B cell (primary cell): ENCODE results near the gene C17orf100. TPM values are rescaled to one million over a fixed set of nuclear protein-coding genes. Genes with fewer than 3 reads are reported as not detected.

Experiments
- ATAC-seq: fragments of 200-7000 bp; cut with Tn5 transposase; one replicate; pipeline ENCODE4 v1.10.0; 2021; ENCODE audit warnings: low read depth, mild to moderate bottlenecking, moderate number of reproducible peaks, moderate library complexity
- CTCF ChIA-PET: fragments of 350-600 bp; sonication (Branson Sonifier 250); formaldehyde crosslinking; loops from one replicate; lab custom pipeline; 2021; ENCODE audit warnings: antibody characterized with exemption, inconsistent platforms; lab: Charles Lee
- POLR2A ChIA-PET: fragments of 350-600 bp; sonication (Branson Sonifier 250); formaldehyde crosslinking; loops from one replicate; lab custom pipeline; 2021; ENCODE audit warnings: antibody characterized with exemption; lab: Charles Lee
- DNase-seq: peaks from one replicate; pipeline ENCODE4 v3.0.0; 2013
- H2AFZ ChIP-seq: 2 replicates; pipeline ENCODE4 v1.6.1; 2012; ENCODE audit warnings: mild to moderate bottlenecking, low read depth, low read length; ENCODE audit not compliant: insufficient read depth, poor library complexity, severe bottlenecking
- H3K27ac ChIP-seq, 2 donors: 1 replicate in 1 of 2; 2 replicates in 1 of 2; pipeline ENCODE4 v1.5.1; 2012 to 2013; ENCODE audit warnings: low read length in 2 of 2, mild to moderate bottlenecking in 2 of 2, moderate library complexity in 1 of 2
- H3K27me3 ChIP-seq, 4 experiments: fragments of 200-600 bp in 1 of 4; sonication (generic) in 1 of 4; replicated peaks in 1 of 4; 1 replicate in 2 of 4; 2 replicates in 2 of 4; pipeline versions ENCODE4 v1.6.1 to v1.7.0; 2013 to 2016; ENCODE audit warnings: low read length in 3 of 4, mild to moderate bottlenecking in 2 of 4, mixed read lengths in 1 of 4, moderate library complexity in 1 of 4; ENCODE audit not compliant: insufficient read depth in 4 of 4, control insufficient read depth in 3 of 4; ENCODE audit errors: control extremely low read depth in 1 of 4
- H3K36me3 ChIP-seq, 2 experiments: replicated peaks in 1 of 2; 1 replicate in 1 of 2; 2 replicates in 1 of 2; pipeline versions ENCODE4 v1.6.1 to v1.7.1; 2013; ENCODE audit warnings: low read length in 1 of 2; ENCODE audit not compliant: insufficient read depth in 2 of 2, control insufficient read depth in 1 of 2; ENCODE audit errors: control extremely low read depth in 1 of 2, extremely low read depth in 1 of 2
- H3K4me1 ChIP-seq, 2 donors: fragments of 200-600 bp in 1 of 2; sonication (generic) in 1 of 2; 1 replicate in 1 of 2; 2 replicates in 1 of 2; pipeline versions ENCODE4 v1.5.1 to v1.6.1; 2013 to 2017; ENCODE audit warnings: low read length in 2 of 2; ENCODE audit not compliant: control insufficient read depth in 2 of 2, insufficient read depth in 2 of 2
- H3K4me2 ChIP-seq: replicated peaks from 2 replicates; pipeline ENCODE3; 2012; ENCODE audit warnings: mild to moderate bottlenecking, low read depth, low read length; ENCODE audit not compliant: poor library complexity, severe bottlenecking
- H3K4me3 ChIP-seq, 5 experiments: fragments of 200-600 bp in 1 of 5; sonication (generic) in 1 of 5; 1 replicate in 3 of 5; 2 replicates in 2 of 5; pipeline versions ENCODE4 v1.5.1 to v1.7.0; 2011 to 2016; ENCODE audit warnings: low read length in 4 of 5, mild to moderate bottlenecking in 4 of 5, low read depth in 2 of 5, control low read depth in 1 of 5, moderate library complexity in 1 of 5; ENCODE audit not compliant: insufficient read depth in 1 of 5; ENCODE audit errors: control extremely low read depth in 1 of 5, extremely low read depth in 1 of 5
- H3K79me2 ChIP-seq: fragments of 200-600 bp; sonication (generic); one replicate; pipeline ENCODE4 v1.6.0; 2016; ENCODE audit warnings: low read length; ENCODE audit not compliant: control insufficient read depth, insufficient read depth
- H3K9ac ChIP-seq: fragments of 200-600 bp; sonication (generic); 2 replicates; pipeline ENCODE4 v1.6.1; 2017; ENCODE audit warnings: mild to moderate bottlenecking, low read length, moderate library complexity
- H3K9me3 ChIP-seq, 3 donors: one replicate each; pipeline versions ENCODE4 v1.6.1 to v1.7.1; 2013; ENCODE audit warnings: low read length in 2 of 3; ENCODE audit not compliant: control insufficient read depth in 2 of 3, insufficient read depth in 1 of 3; ENCODE audit errors: control extremely low read depth in 1 of 3
- H4K20me1 ChIP-seq: 2 replicates; pipeline ENCODE4 v1.6.0; 2012; ENCODE audit warnings: mild to moderate bottlenecking, low read length; ENCODE audit not compliant: insufficient read depth, control insufficient read depth, poor library complexity, severe bottlenecking
- H3K27ac Mint-ChIP-seq: one replicate; pipeline ENCODE4 v1.8.0; 2021; ENCODE audit warnings: mixed read lengths
- H3K27me3 Mint-ChIP-seq: one replicate; pipeline ENCODE4 v1.8.0; 2021; ENCODE audit warnings: mixed read lengths
- H3K4me1 Mint-ChIP-seq: one replicate; pipeline ENCODE4 v1.8.0; 2021; ENCODE audit warnings: mixed read lengths
- H3K4me3 Mint-ChIP-seq: one replicate; pipeline ENCODE4 v1.8.0; 2021; ENCODE audit warnings: mixed read lengths
- H3K9me3 Mint-ChIP-seq: one replicate; pipeline ENCODE4 v1.8.0; 2022; ENCODE audit warnings: mixed read lengths; ENCODE audit not compliant: insufficient read depth
- EZH2 ChIP-seq: IDR thresholded peaks from 2 replicates; pipeline ENCODE4 v1.6.1; 2012; ENCODE audit warnings: borderline replicate concordance, low read depth, mild to moderate bottlenecking, moderate library complexity, low read length; ENCODE audit not compliant: insufficient read depth, poor library complexity, severe bottlenecking
- WGBS: methylation state at CpG from one replicate; pipeline ENCODE4 v1.1.5; 2013; ENCODE audit warnings: missing lambda C conversion rate; ENCODE audit not compliant: insufficient coverage; 5-methylcytosine and 5-hydroxymethylcytosine counted together
- intact Hi-C: fragments of 100-400 bp; cut with micrococcal nuclease; formaldehyde crosslinking; loops from one replicate; pipeline ENCODE4 v1.10.0; 2022
- polyA plus RNA-seq: library from polyadenylated mRNA; depleted of rRNA; stranded (reverse); fragments of >200 nt; gene quantifications from 2 replicates; pipeline ENCODE4 v1.2.3, GENCODE V29; 2012
- total RNA-seq, 2 donors: library from RNA; stranded (reverse); fragments of 120-200 nt in 1 of 2; gene quantifications; 1 replicate in 1 of 2; 2 replicates in 1 of 2; pipeline versions ENCODE4 v1.2.3 to v1.2.4, GENCODE V29; 2013 to 2022
- TF ChIP-seq, protein P1 (sequence below): fragments of 200-600 bp; IDR thresholded peaks from one replicate; pipeline ENCODE4 v1.8.0; 2022; ENCODE audit warnings: antibody characterized with exemption, mild to moderate bottlenecking

The C17orf100 gene
- total and polyA plus RNA-seq, 2 donors (not counting 1 experiment from before 2014, with no cell fraction given), result 3.7 to 11.6 TPM

DNA sequence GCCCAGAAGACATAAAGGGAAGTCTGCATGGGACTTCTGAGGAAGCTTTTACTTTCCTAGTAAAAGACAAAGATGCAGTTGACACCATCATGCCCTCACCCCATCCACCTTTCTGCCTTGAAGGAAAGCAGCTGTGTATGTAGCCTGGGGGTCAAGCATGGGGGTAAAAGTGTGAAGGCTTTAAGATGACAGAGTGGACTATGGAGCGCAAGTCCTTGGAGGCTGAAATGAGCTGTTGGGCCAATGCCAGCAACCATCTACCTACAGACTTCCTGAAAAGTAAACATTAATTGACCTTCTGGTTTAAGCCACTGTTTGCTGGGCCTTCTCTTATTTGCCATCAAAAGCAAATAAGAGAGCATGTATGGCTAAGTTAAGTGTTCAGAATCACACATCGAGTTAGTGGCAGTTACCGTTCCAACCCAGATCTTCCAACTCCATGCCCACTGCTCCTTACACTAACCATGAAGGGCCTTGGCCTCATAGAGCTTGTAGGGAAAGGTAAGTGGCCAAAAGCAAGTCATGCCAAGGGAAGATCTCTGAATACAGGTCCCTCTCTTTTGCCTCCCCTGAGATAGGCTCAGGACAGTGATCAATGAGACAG lies 31.6 kb downstream of the C17orf100 start:
- no peak overlapping the region for H2AFZ ChIP-seq
- no peak overlapping the region for H3K27ac ChIP-seq
- intact Hi-C loops, result no loop called here
- H4K20me1 ChIP-seq, result no peaks in the 10 kb centered on the region
- no peak overlapping the region for H3K4me3 ChIP-seq
- no peaks in the 10 kb centered on the region for H3K4me1 Mint-ChIP-seq
- no peaks in the 10 kb centered on the region for H3K36me3 ChIP-seq
- TF ChIP-seq, protein P1, sequence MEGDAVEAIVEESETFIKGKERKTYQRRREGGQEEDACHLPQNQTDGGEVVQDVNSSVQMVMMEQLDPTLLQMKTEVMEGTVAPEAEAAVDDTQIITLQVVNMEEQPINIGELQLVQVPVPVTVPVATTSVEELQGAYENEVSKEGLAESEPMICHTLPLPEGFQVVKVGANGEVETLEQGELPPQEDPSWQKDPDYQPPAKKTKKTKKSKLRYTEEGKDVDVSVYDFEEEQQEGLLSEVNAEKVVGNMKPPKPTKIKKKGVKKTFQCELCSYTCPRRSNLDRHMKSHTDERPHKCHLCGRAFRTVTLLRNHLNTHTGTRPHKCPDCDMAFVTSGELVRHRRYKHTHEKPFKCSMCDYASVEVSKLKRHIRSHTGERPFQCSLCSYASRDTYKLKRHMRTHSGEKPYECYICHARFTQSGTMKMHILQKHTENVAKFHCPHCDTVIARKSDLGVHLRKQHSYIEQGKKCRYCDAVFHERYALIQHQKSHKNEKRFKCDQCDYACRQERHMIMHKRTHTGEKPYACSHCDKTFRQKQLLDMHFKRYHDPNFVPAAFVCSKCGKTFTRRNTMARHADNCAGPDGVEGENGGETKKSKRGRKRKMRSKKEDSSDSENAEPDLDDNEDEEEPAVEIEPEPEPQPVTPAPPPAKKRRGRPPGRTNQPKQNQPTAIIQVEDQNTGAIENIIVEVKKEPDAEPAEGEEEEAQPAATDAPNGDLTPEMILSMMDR, result no peak
- no peak for TF ChIP-seq EZH2
- no peak overlapping the region for H3K9ac ChIP-seq
- WGBS, result no CpG with 5 or more reads among the region's 3 CpGs
- CTCF ChIA-PET, result no interaction called here
- H3K9me3 ChIP-seq, result no peaks in the 10 kb centered on the region
- no peaks in the 10 kb centered on the region for H3K9me3 Mint-ChIP-seq
- H3K27me3 Mint-ChIP-seq, result peaks cover 33% of the 10 kb centered on the region
- no peaks in the 10 kb centered on the region for H3K4me1 ChIP-seq
- H3K27ac Mint-ChIP-seq, result no peak overlapping the region
- POLR2A ChIA-PET, result no interaction called here
- DNase-seq (no peak), ATAC-seq (no peak)
- H3K79me2 ChIP-seq, result no peaks in the 10 kb centered on the region
- no peak overlapping the region for H3K4me2 ChIP-seq
- H3K27me3 ChIP-seq, result peaks cover 0 to 21% (median 7%) of the 10 kb centered on the region in 4 experiments
- H3K4me3 Mint-ChIP-seq, result no peak overlapping the region

DNA sequence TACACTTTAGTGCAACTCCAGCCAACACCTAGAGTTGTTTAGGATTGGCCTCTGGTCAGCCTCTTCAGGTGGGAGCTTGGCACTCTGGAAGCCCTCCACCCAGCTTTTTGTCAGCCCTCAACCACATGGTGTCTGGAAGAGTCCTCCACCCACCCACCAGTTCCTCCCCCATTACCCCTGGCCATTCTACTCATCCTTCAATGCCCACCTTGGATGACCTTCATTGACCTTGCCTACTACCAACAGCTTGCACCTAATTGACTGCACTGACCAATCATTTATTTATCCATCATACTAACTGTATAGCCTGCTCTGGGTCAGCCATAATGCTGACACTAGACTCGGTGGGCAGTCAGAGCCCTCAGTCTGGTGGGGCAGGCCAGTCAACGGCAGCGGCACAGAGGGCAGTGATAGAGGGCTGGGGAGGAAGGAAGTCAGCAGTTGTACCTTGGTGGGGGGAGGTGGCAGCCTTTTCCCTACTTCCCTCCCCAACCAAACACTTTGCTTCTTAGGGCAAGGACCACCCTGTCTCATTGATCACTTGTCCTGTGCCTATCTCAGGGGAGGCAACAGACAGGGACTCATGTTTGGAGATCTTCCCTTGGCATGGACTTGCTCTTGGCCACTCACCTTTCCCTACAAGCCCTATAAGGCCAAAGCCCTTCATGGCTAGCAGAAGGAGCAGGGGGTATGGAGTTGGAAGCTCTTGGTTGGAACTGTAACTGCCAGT lies 32.3 kb downstream of the C17orf100 start:
- ChIA-PET CTCF (interaction anchor here (0.9 kb wide), 1 partner anchor 227 kb away, joined by 3 read pairs; no protein-coding TSS in a partner anchor), POLR2A (no interaction called here)
- H3K9me3 Mint-ChIP-seq, result no peaks in the 10 kb centered on the region
- Histone ChIP-seq H3K9ac (no peak overlapping the region), H3K9me3 (no peaks in the 10 kb centered on the region), H4K20me1 (no peaks in the 10 kb centered on the region), H3K27ac (no peak overlapping the region), H3K79me2 (no peaks in the 10 kb centered on the region), H3K36me3 (no peaks in the 10 kb centered on the region), H3K4me2 (no peak overlapping the region), H2AFZ (no peak overlapping the region), H3K4me3 (no peak overlapping the region), H3K4me1 (no peaks in the 10 kb centered on the region), H3K27me3 (peaks cover 0 to 13% (median 4%) of the 10 kb centered on the region in 4 experiments)
- H3K4me3 Mint-ChIP-seq, result no peak overlapping the region
- no peak for ATAC-seq
- DNase-seq, result no peak
- H3K27ac Mint-ChIP-seq, result no peak overlapping the region
- WGBS, result no CpG with 5 or more reads among the region's 3 CpGs
- H3K27me3 Mint-ChIP-seq, result peaks cover 28% of the 10 kb centered on the region
- TF ChIP-seq, protein P1, result no peak
- TF ChIP-seq EZH2, result no peak
- H3K4me1 Mint-ChIP-seq, result no peaks in the 10 kb centered on the region
- intact Hi-C loops, result no loop called here
